Umbilical cord (tissue), 2 donors: Measurements from ENCODE around the gene SLC10A1. TPM values are rescaled to one million over a fixed set of nuclear protein-coding genes. Genes with fewer than 3 reads are reported as not detected.

ENCODE experiments used
- DNase-seq: peaks from one replicate; pipeline ENCODE4 v3.0.0-alpha.2; 2015; ENCODE audit warnings: low spot score
- total RNA-seq: library from RNA; depleted of rRNA; stranded (reverse); fragments of >200 nt; gene quantifications from one replicate; pipeline ENCODE4 v1.2.3, GENCODE V29; 2014; ENCODE audit warnings: low replicate concordance; ENCODE audit not compliant: insufficient read depth

SLC10A1 gene
- total RNA-seq, 1 donor from 2014 or later, result 2.4 TPM

GRCh38 chr14:69808919-69809808 is 12.1 kb upstream of the SLC10A1 start:
- no peak for DNase-seq

- no peak for DNase-seq
Measured at GRCh38 chr14:69807192-69807591, 10.2 kb upstream of the SLC10A1 start.

- no peak for DNase-seq
Measured at GRCh38 chr14:69804902-69805301, 7.9 kb upstream of the SLC10A1 start.

- no peak for DNase-seq
Measured at GRCh38 chr14:69803753-69804152, 6.7 kb upstream of the SLC10A1 start.

- no peak for DNase-seq
Measured at GRCh38 chr14:69798339-69798735, 1.3 kb upstream of the SLC10A1 start.

- DNase-seq, result no peak
Measured at GRCh38 chr14:69797573-69798338, 715 bp upstream of the SLC10A1 start.

- DNase-seq, result no peak
Measured at GRCh38 chr14:69795691-69796090, 1.4 kb downstream of the SLC10A1 start.

- no peak for DNase-seq
Measured at GRCh38 chr14:69794791-69795190, 2.2 kb downstream of the SLC10A1 start.

GRCh38 chr14:69792887-69793421 is 4.1 kb downstream of the SLC10A1 start:
- no peak for DNase-seq

- no peak for DNase-seq
Measured at GRCh38 chr14:69789118-69789640, 7.9 kb downstream of the SLC10A1 start.

- DNase-seq, result no peak
Measured at GRCh38 chr14:69786603-69787002, 10.4 kb downstream of the SLC10A1 start.

GRCh38 chr14:69784942-69785341 is 12.1 kb downstream of the SLC10A1 start:
- DNase-seq, result no peak

GRCh38 chr14:69780952-69781351 is 16.1 kb downstream of the SLC10A1 start:
- no peak for DNase-seq

GRCh38 chr14:69780092-69780491 is 16.9 kb downstream of the SLC10A1 start:
- DNase-seq, result no peak

GRCh38 chr14:69779088-69779487 is 18.0 kb downstream of the SLC10A1 start:
- no peak for DNase-seq

GRCh38 chr14:69776875-69777453 is 20.1 kb downstream of the SLC10A1 start:
- DNase-seq, result no peak

- no peak for DNase-seq
Measured at GRCh38 chr14:69775012-69775411, 22.0 kb downstream of the SLC10A1 start.

- DNase-seq, result no peak
Measured at GRCh38 chr14:69773571-69774276, 23.3 kb downstream of the SLC10A1 start.

GRCh38 chr14:69772082-69773017 is 24.7 kb downstream of the SLC10A1 start:
- DNase-seq, result no peak

GRCh38 chr14:69771136-69771535 is 25.9 kb downstream of the SLC10A1 start:
- DNase-seq, result no peak
